ENCODE measurements around the gene PLEKHF1.

- TF ChIP-seq REST (IDR thresholded peaks at IDR 0.05; ENCODE audit: insufficient read depth in 1 of 2, low read depth in 2 of 2, low read length in 2 of 2) (no peak), POLR2AphosphoS5 (IDR thresholded peaks at IDR 0.05; ENCODE audit: low read depth, low read length) (no peak), SIN3A (IDR thresholded peaks at IDR 0.05; ENCODE audit: borderline replicate concordance, insufficient read depth, low read length) (no peak)
Measured at GRCh38 chr19:29618434-29618833, 46.8 kb upstream of the PLEKHF1 start.
